ENCODE results near the gene TOMM70. TPM values are rescaled to one million over a fixed set of nuclear protein-coding genes. Genes with fewer than 3 reads are reported as not detected.

Gene TOMM70
- total and polyA plus RNA-seq, 2 of the 13 experiments (the other 11 are each of a cell fraction or from before 2014, with no cell fraction given) = 27.0 to 77.2 TPM

GRCh38 chr3:100354850-100355249, 46.0 kb downstream of the TOMM70 start (continued):
- TF ChIP-seq ZNF10 (CRISPR knock-in tag; IDR thresholded peaks at IDR 0.05; ENCODE audit: borderline replicate concordance, low read depth) (no peak), HOXA5 (CRISPR knock-in tag; IDR thresholded peaks at IDR 0.05) (no peak)

- intact Hi-C loops (cut with micrococcal nuclease; ENCODE audit: unreplicated experiment) (no loop called here), in situ Hi-C loops (cut with HindIII; ENCODE audit: extremely low pct_ligation_motif_present, low pct_unique_long_range_greater_than_20kb) (no loop called here)
- peak; percentile 88 for ATAC-seq
- ChIA-PET CTCF (ENCODE audit: low intra/inter-chr PET ratio, low total read pairs) (no interaction called here), POLR2A (no interaction called here)
- Histone ChIP-seq H3K4me1 (ENCODE audit: insufficient read depth, low read length) (peaks cover 20% of the 10 kb centered on the region), H3K27me3 (ENCODE audit: control insufficient read depth in 1 of 2, insufficient read depth in 2 of 2, low read length in 2 of 2) (no peaks in the 10 kb centered on the region), H4K20me1 (ENCODE audit: insufficient read depth, low read length) (no peaks in the 10 kb centered on the region), H3K9me3 (ENCODE audit: low read length) (no peaks in the 10 kb centered on the region), H3K4me2 (ENCODE audit: low read depth, low read length) (peak overlapping the region; percentile 23; the same call in 1 of the 2 replicates), H3K36me3 (replicated peaks in 1 of 2; ENCODE audit: control insufficient read depth in 1 of 2, insufficient read depth in 2 of 2, low read length in 2 of 2) (peaks cover 14 to 48% of the 10 kb centered on the region in 2 experiments; a peak in 4 of 5 replicates), H3K9ac (ENCODE audit: insufficient read depth, low read depth, low read length) (no peak overlapping the region), H3K27ac (ENCODE audit: extremely low read length, insufficient read depth, low read length) (peak overlapping the region; percentile 61), H3K79me2 (ENCODE audit: insufficient read depth, low read length) (no peaks in the 10 kb centered on the region), H3K4me3 (replicated peaks in 1 of 3; ENCODE audit: insufficient read depth in 1 of 3, low read depth in 2 of 3, low read length in 3 of 3) (no peak overlapping the region), H2AFZ (ENCODE audit: low read length) (no peak overlapping the region)
- FAIRE-seq = peak; percentile 30
- BruUV-seq (replicated peaks) = no TSS peak
- WGBS (ENCODE audit: low lambda C conversion rate) = 78% methylated on average over 10 of the region's 10 CpGs
- DNase-seq (ENCODE audit: low spot score) = no peak
- TF ChIP-seq TEF (CRISPR knock-in tag; IDR thresholded peaks at IDR 0.05) (no peak), KAT8 (CRISPR knock-in tag; IDR thresholded peaks at IDR 0.05) (no peak), ZNF280D (CRISPR knock-in tag; IDR thresholded peaks at IDR 0.05) (no peak), SSRP1 (CRISPR knock-in tag; IDR thresholded peaks at IDR 0.05) (no peak), ZXDC (CRISPR knock-in tag; IDR thresholded peaks at IDR 0.05) (no peak), ARID5B (CRISPR knock-in tag; IDR thresholded peaks at IDR 0.05) (no peak), ZNF75D (CRISPR knock-in tag; IDR thresholded peaks at IDR 0.05; ENCODE audit: borderline replicate concordance) (no peak)
These were observed 48.3 kb downstream of the TOMM70 start for GRCh38 chr3:100352296-100353231.
